ENCODE results near the gene GSTM5. TPM values are rescaled to one million over a fixed set of nuclear protein-coding genes. Genes with fewer than 3 reads are reported as not detected.
A peak's percentile ranks its signal among the peaks of the same experiment; 100 is the strongest.
"Not testable (repeated sequence)": the region's sequence is repeated elsewhere in the genome, so short reads cannot be mapped to it uniquely, and the experiment has no call there.

GSTM5 gene
- total RNA-seq, 1 experiment from 2014 or later = not detected

DNA sequence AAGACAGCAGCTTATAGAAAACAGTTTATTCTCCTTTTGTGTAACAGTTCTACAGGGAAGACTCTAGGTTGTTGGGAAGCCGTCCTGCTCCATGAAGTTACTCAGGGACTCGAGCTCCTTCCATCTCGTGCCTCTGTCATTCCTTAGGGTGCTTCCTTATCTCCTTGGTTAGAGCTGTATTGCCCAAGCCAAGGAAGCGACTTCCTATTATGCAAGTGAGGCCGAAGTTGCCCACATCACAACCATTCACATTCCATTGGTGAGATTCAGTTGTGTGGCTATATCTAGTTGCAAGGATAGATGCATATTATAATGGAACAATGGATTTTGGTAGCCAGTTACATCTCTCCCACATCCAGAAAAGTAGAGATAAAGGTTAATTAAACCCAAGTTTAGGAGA lies 9.0 kb downstream of the GSTM5 start:
- in situ Hi-C loops (cut with HindIII; ENCODE audit: low pct_unique_long_range_greater_than_20kb, low sequenced_read_pairs) = no loop called here
- DNase-seq (ENCODE audit: low read depth, low spot score) = no peak

DNA sequence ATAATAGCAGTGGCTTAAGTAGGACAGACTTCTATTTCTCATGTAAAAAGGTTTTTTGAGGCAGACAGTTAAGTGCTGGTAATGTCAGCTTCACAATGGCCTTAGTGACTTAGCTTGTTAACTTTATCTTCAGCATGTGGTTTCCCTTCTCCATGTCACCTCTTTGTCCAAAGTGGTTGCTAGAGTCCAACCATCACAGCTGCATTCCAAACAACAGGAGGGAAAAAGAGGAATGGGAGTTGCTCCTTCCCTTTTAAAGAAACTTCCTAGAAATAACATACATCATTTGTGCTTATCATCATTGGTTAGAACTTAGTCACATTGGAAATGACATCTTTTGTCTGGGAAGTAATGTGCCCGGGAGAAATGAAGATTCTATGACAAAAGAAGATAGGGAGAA lies 9.9 kb downstream of the GSTM5 start:
- DNase-seq (ENCODE audit: low read depth, low spot score) = no peak
- in situ Hi-C loops (cut with HindIII; ENCODE audit: low pct_unique_long_range_greater_than_20kb, low sequenced_read_pairs) = no loop called here

DNA sequence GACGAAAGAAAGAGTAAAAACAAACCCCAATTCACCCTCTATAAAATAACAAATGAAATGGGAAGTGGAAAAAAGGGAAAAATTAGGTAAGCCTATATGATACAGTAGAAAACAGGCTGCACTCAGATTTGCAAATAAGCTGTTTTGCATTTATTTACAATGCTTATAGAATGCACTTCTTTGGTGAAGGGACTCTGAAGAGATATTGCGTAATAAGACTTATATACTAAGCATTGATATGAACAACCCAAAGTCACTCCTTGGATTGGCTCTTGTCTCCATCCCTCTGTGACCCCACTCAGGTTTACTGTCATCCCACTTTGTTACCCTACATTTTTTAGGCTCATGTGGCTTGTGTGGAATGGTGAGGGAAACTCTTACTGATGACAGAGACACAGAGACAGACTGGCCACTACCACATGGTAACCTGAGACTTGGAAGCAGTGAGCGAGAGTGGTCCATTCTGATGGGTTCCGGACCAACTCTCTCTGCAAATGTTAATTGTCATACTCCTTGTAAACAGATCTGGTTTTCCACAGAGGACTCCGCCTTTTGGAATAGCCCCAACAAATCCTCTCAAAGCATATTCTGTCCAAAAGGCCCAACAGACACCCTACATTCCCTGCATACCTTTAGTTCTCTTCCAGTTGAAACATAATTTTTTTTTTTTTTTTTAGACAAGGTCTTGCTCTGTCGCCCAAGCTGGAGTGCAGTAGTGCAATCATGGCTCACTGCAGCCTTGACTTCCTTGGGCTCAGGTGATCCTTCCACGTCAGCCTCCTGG lies 11.0 kb downstream of the GSTM5 start:
- in situ Hi-C loops (cut with HindIII; ENCODE audit: low pct_unique_long_range_greater_than_20kb, low sequenced_read_pairs) = no loop called here
- DNase-seq (ENCODE audit: low read depth, low spot score) = no peak

DNA sequence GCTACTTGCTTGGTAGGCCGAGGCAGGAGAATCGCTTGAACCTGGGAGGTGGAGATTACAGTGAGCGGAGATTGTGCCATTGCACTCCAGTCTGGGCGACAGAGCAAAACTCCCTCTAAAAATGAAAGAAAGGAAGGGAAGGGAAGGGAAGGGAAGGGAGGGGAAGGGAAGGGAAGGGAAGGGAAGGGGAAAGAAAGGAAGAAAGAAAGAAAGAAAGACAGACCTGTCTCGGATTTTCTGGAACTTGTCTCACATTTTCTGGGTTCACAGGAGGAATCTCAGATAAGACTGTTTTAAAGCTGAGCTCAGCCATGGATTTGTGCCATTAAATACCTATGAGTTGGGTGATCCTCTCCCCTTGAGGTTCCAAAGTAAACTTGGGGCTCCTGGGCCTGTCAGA lies 12.9 kb downstream of the GSTM5 start:
- in situ Hi-C loops (cut with HindIII; ENCODE audit: low pct_unique_long_range_greater_than_20kb, low sequenced_read_pairs) = no loop called here
- no peak for DNase-seq (ENCODE audit: low read depth, low spot score)

DNA sequence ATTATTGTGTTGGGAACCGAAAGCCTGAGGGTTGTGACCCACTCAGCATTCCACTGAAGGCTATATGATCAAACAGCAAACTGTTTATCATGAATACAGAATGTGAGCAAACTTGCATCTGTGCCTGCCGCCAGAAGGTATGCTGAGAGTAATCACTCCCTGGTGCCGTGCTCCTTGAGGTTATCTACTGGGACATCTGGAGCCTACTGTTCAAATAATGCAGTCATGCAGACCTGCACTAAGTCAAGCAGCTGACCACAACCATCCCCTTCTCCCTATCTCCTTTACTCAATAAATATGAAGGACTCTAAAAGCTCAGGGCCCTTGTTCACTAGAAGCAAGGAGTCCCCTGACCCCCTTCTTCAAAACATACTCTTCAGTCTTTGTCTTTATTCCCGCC lies 13.5 kb downstream of the GSTM5 start:
- in situ Hi-C loops (cut with HindIII; ENCODE audit: low pct_unique_long_range_greater_than_20kb, low sequenced_read_pairs) = no loop called here
- no peak for DNase-seq (ENCODE audit: low read depth, low spot score)

DNA sequence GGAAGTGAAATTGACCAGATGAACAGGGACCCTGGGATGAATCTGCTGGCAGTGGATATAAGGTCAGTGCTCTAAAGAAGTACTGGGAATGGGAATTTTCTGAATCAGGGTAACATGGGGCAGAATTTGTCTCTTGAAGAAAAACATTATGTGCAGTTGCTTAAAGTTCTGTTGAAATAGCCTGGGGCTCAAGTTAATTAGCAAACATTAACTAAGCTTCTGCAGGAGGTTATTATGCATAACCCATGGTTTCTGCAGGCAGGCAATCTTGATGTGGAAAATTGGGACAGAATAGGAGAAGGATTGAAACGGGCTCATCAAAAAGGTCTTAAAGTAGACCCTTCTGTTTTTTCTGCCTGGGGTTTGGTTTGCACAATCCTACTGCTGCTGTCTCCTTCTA lies 14.0 kb downstream of the GSTM5 start:
- in situ Hi-C loops (cut with HindIII; ENCODE audit: low pct_unique_long_range_greater_than_20kb, low sequenced_read_pairs) = no loop called here

DNA sequence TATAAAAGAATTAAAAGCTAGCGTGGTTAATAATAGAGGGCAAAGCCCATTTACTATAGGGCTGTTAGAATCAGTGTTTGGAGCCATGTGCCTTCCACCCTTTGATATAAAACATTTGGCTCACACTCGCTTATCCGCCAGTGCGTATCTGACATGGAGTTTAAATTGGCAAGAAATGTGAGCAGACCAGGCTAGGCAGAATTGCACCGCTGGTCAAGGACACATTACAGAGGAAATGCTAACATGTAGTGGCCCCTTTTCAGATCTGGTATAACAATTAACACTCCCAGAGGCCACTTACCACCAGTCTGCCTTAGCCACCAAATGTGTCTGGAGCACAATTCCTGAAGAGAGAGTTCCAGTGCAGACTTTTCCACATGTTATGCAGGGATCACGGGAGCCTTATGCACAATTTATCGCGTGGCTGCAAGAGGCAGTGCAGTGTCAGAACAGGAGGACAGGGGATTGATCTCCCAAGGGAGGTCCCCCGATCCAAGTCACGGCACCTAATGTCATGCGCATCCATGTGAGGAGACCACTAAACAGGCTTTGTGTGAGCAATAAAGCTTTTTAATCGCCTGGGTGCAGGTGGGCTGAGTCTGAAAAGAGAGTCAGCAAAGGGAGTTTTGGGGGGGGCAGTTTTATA lies 14.8 kb downstream of the GSTM5 start:
- in situ Hi-C loops (cut with HindIII; ENCODE audit: low pct_unique_long_range_greater_than_20kb, low sequenced_read_pairs) = no loop called here

More for the DNA sequence above, 14.0 kb downstream of the GSTM5 start:
- DNase-seq (ENCODE audit: low read depth, low spot score) = no peak

DNA sequence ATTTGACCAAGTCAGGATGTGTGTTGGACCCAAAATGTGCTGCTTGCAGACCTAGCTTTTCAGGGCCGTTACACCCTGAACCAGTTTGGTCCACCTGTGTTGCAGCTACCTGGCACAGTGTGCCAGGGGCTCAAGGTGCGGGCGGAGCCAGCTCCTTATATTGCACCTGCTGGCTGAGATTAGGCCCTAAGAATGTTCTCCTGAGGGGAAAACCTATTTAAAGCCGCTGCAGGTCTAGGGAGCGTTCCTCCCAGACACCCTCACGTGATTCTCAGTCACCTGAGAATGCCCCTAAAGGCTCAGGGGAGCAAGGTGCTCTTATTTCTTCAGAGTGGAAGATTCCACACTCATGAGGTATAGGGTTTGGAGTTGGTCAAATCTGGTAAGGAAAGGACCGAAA lies 16.8 kb downstream of the GSTM5 start:
- in situ Hi-C loops (cut with HindIII; ENCODE audit: low pct_unique_long_range_greater_than_20kb, low sequenced_read_pairs) = no loop called here
- DNase-seq (ENCODE audit: low read depth, low spot score) = no peak

More for the DNA sequence above, 14.8 kb downstream of the GSTM5 start:
- no peak for DNase-seq (ENCODE audit: low read depth, low spot score)

DNA sequence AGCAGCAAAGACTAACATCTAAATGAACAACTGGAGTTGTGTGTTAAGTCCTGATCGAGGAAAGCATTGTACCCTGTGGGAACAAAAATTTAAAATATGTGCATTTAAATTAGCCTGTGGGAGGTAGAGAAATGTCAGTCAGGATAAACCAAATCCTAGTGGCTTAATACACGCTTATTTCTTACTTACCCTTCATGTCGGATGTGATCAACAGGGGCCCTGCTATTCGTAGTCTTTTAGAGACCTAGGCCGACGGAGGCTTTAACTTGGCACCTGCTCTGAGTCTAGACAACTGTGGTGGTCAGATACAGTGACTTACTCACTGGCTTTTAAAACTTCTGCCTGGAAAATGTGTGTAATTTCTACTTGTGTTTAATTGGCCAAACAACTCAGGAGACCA lies 18.6 kb downstream of the GSTM5 start:
- in situ Hi-C loops (cut with HindIII; ENCODE audit: low pct_unique_long_range_greater_than_20kb, low sequenced_read_pairs) = no loop called here
- DNase-seq (ENCODE audit: low read depth, low spot score) = no peak

DNA sequence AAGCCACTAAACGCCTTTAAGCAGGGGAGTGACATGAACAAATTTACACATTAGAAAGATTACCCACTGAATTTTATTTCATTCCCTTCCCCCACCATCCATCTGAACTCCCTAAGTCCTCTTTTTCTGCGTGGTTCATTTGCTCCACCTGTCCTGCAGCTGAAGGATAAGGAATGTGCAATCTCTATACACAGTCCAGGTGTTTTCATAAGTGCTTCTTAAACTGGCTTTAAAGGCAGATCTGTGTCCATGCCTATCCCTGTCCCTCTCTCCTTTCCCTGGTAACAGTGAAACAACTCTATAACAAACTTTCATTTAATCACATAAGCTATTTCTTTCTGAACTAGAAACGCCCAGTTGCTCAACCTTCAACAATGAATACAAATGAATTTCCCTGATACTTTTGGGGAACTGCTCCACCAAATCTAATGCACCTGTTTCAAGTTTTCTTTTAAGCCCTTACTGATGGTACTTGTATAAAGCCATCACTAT lies 20.4 kb downstream of the GSTM5 start:
- no peak for DNase-seq (ENCODE audit: low read depth, low spot score)
- in situ Hi-C loops (cut with HindIII; ENCODE audit: low pct_unique_long_range_greater_than_20kb, low sequenced_read_pairs) = no loop called here

DNA sequence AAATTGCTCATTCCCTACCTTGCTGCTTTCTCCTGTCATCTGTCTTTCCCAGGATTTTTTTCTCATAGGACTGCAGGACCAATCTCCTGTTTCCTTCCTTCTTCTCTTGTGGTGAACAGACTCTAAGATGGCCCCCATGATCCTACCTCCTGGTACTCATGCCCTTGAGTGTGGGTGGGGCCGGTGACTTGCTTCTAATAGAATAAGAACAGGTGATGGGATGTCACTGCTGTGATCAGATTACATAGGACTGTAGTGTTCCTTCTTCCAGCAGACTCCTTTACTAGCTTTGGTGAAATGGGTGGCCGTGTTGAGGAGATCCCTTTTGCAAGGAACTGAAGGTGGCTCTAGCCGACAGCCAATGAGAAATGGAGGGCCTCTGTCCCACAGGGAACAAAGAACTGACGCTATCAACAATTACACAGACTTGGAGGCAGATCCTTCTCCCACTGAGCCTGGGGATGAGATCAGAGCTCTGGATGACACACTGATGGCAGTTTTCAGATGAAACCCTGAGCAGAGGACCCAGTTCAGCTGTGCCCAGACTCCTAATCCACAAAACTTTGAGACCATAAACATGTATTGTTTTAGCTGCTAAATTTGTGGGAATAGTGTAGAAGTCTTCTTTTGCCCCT lies 21.3 kb downstream of the GSTM5 start:
- in situ Hi-C loops (cut with HindIII; ENCODE audit: low pct_unique_long_range_greater_than_20kb, low sequenced_read_pairs) = no loop called here
- no peak for DNase-seq (ENCODE audit: low read depth, low spot score)

DNA sequence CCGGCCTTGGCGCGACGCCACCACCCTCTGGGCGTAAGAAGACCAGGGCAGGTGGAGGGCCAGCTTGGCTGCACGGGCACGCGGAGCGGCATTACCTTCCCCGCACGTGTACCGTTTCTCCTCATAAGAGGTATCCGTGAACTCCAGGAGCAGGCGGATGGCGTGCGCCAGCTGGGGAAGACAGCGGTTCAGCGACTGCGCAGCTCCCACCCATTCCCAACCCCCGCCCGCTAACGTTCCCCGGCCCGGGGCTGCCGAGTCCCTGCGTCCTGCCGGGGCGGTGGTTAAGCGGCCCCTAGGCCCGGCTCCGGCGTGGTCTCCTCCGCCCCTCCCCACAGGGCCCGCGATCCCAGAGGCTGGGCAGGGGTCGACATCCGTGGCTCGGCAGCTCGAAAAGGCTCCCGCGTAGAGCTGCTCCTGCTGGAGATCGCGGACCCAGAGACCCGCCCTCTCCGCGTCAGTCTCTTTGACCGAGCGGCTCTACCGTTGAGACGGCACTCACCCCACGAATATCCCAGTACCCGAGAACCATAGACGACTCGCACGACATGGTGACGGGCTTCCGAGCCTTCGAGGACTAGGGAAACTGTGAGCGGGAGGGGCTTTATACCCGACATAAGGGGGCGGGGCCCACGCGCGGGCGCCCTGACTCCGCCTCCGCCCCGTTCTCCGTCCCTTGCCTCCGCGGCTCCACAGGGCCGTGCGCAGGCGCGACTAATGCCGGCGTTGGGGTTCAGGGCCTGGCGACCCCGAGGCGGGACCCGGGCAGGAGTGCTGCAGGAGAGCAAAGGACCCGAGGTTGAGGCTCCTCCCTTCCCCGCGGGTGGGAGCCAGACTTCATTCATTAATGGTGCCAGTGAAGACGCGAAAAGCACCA lies 27.9 kb downstream of the GSTM5 start:
- peak; percentile 55 for DNase-seq (ENCODE audit: low read depth, low spot score)
- in situ Hi-C loops (cut with HindIII; ENCODE audit: low pct_unique_long_range_greater_than_20kb, low sequenced_read_pairs) = no loop called here

DNA sequence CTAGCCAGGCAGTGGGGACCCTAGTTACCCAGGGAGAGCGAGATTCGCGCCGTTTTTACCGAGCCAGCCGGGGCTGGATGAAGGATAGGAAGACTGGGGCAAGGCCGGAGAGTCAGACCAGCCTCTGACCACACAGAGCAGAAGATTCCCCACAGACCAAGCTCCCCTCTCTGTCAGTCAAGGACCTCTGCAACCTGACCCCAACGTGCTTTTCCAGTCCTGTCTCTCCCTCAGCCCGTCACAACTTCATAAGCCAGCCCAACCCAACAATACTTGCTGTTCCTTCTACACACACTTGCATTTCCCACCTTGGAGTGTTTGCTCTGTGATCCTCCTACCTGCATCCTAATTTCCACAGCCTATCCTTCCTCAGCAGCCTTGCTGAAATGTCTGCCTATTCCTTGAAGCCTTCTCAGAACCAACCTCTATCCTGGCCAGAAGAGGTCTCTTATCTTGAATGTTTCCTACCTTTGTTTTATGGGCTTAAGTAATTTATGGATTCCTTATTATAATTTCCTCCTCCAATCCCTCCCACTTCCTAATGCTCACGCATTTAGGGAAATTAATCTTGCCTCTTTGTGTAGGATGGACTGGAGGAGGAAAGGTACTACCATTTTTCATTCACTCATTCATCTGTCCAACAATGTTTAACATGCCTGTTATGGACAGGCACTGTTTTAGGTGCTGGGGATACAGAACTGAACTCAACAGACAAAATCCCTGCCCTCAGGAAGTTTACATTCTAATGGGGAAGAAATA lies 28.7 kb downstream of the GSTM5 start, which contains the start of gene GSTM3:
GSTM3 (minus strand) TSS at position 424 of the 759 bp plus-strand sequence. CDS start 751 bp downstream, outside the sequence.
- in situ Hi-C loops (cut with HindIII; ENCODE audit: low pct_unique_long_range_greater_than_20kb, low sequenced_read_pairs) = no loop called here
- no peak for DNase-seq (ENCODE audit: low read depth, low spot score)

DNA sequence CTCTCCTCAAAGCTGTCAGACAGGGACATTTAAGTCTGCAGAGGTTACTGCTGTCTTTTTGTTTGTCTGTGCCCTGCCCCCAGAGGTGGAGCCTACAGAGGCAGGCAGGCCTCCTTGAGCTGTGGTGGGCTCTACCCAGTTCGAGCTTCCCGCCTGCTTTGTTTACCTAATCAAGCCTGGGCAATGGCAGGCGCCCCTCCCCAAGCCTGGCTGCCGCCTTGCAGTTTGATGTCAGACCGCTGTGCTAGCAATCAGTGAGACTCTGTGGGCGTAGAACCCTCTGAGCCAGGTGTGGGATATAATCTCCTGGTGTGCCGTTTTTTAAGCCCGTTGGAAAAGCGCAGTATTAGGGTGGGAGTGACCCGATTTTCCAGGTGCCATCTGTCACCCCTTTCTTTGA lies 36.3 kb downstream of the GSTM5 start:
- DNase-seq (ENCODE audit: low read depth, low spot score); in situ Hi-C loops (cut with HindIII; ENCODE audit: low pct_unique_long_range_greater_than_20kb, low sequenced_read_pairs): not testable (repeated sequence)

DNA sequence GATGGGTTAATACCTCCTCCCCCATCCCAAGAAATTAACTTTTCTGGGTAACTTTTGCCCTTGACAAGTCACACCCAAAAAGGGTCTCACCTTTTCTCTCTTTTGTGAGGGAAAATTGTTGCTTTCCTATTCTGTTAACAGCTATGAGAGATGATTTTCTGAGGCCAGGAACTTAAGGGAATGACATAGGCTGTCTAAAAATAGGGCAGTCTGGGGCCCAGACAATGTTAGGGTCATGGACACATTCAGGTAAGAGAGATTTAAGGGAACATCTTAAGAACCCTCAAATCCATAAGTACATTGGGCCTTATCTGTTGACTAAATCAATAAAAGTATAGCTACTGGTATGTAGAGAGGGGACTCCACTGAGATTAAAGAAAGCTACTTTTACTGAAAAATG lies 37.2 kb downstream of the GSTM5 start:
- in situ Hi-C loops (cut with HindIII; ENCODE audit: low pct_unique_long_range_greater_than_20kb, low sequenced_read_pairs) = no loop called here
- no peak for DNase-seq (ENCODE audit: low read depth, low spot score)

DNA sequence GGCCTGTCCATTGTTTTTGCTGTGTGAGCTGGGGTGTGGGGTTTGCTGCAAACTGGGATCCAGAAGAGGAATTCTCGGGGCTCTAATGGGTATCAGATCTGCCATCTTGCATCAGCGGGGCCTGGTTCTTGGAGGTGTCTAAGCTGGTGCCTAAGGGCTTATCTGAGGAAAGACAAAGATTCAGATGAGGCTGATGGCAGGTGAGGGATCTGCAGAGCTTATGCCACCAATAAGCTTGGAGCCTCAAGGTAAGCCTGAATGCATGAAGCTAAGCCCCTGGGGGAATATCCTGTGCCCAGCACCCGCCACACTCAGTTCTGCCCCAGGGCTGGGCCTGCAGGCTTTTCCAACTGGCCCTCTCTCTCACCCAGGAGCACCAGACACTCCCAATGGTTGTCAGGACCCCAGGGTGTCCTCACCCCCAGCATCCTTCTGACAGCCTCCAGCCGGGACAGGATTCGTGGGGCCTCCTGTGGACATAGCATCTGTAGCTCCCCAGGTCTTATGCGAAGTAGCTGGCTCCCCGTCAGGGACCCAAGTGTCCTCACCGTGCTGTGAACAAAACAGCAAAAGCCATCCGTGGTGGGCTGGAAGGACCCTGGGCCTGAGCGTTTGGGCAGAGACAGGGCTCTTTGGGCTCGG lies 38.3 kb downstream of the GSTM5 start:
- in situ Hi-C loops (cut with HindIII; ENCODE audit: low pct_unique_long_range_greater_than_20kb, low sequenced_read_pairs) = no loop called here
- no peak for DNase-seq (ENCODE audit: low read depth, low spot score)

DNA sequence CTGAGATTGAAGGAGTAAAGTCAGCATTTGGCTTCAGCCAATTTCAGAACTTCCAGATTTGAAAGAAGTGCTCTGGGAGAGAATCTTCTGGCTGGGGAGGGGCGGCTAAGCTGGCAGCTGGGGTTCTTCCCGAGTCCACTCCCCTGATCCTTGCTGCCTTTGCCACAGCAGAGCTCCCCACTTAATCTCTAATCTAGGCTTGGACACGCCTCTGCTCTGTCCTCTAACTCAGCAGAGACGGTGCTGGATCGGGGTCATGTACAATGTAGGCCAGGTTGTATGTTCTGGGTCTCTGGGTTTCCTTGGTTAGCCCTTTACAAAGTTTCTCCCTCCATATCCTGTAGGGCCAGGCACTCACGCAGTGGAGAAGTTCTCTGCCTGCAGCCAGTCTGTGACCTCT lies 38.9 kb downstream of the GSTM5 start:
- DNase-seq (ENCODE audit: low read depth, low spot score) = no peak
- in situ Hi-C loops (cut with HindIII; ENCODE audit: low pct_unique_long_range_greater_than_20kb, low sequenced_read_pairs) = no loop called here

All from SK-MEL-5 (cell line).